NCI-H1436 (cell line): ENCODE results near the gene OR6S1.
A peak's percentile ranks its signal among the peaks of the same experiment; 100 is the strongest.
"Not testable (repeated sequence)": the region's sequence is repeated elsewhere in the genome, so short reads cannot be mapped to it uniquely, and the experiment has no call there.

Experiments
- DNase-seq: peaks from one replicate; lab custom pipeline; 2025; lab: John Stamatoyannopoulos, UW

Gene OR6S1

GRCh38 chr14:20610002-20610765 is 31.3 kb downstream of the OR6S1 start:
- peak; percentile 63 for DNase-seq

- peak; percentile 77 for DNase-seq
Observed at GRCh38 chr14:20609215-20610001, 32.1 kb downstream of the OR6S1 start.

GRCh38 chr14:20608383-20609110 is 32.9 kb downstream of the OR6S1 start:
- no peak for DNase-seq

- no peak for DNase-seq
Observed at GRCh38 chr14:20607617-20608016, 33.9 kb downstream of the OR6S1 start.

- DNase-seq: no peak
Observed at GRCh38 chr14:20606902-20607242, 34.6 kb downstream of the OR6S1 start.

- no peak for DNase-seq
Observed at GRCh38 chr14:20606190-20606901, 35.1 kb downstream of the OR6S1 start.

GRCh38 chr14:20603813-20604690 is 37.4 kb downstream of the OR6S1 start:
- no peak for DNase-seq

- no peak for DNase-seq
Observed at GRCh38 chr14:20602583-20602982, 38.9 kb downstream of the OR6S1 start.

GRCh38 chr14:20601522-20601921 is 40.0 kb downstream of the OR6S1 start:
- no peak for DNase-seq

- DNase-seq: no peak
Observed at GRCh38 chr14:20597108-20597507, 44.4 kb downstream of the OR6S1 start.

GRCh38 chr14:20595726-20596125 is 45.8 kb downstream of the OR6S1 start:
- not testable (repeated sequence) for DNase-seq

- no peak for DNase-seq
Observed at GRCh38 chr14:20592574-20592973, 48.9 kb downstream of the OR6S1 start.

GRCh38 chr14:20591235-20591634 is 50.3 kb downstream of the OR6S1 start, which contains the start of gene RNASE12:
Gene RNASE12, minus strand, starts transcription at chr14:20591376. Its CDS starts 653 bp downstream, at chr14:20590723.
- no peak for DNase-seq
